Fibroblast of the aortic adventitia (primary cell): ENCODE data around the gene OR52E6. TPM values are rescaled to one million over a fixed set of nuclear protein-coding genes. Genes with fewer than 3 reads are reported as not detected.

Source experiments
- DNase-seq: peaks from one replicate; pipeline ENCODE4 v3.0.0-alpha.2; 2010; ENCODE audit warnings: low read depth
- H3K4me3 ChIP-seq: 2 replicates; pipeline ENCODE4 v1.5.1; 2011; ENCODE audit warnings: low read depth, mild to moderate bottlenecking, control low read depth, low read length, moderate library complexity
- total RNA-seq: library from RNA; depleted of rRNA; stranded (reverse); fragments of >200 nt; gene quantifications from 2 replicates; pipeline ENCODE4 v1.2.3, GENCODE V29; 2012; ENCODE audit warnings: low replicate concordance
- TF ChIP-seq, protein P1 (sequence below): IDR thresholded peaks from 2 replicates; pipeline ENCODE4 v1.5.1; 2011; ENCODE audit warnings: mild to moderate bottlenecking, low read length, control low read depth, inconsistent platforms; ENCODE audit not compliant: insufficient read depth

OR52E6 gene
- total RNA-seq, 1 donor: not detected

DNA sequence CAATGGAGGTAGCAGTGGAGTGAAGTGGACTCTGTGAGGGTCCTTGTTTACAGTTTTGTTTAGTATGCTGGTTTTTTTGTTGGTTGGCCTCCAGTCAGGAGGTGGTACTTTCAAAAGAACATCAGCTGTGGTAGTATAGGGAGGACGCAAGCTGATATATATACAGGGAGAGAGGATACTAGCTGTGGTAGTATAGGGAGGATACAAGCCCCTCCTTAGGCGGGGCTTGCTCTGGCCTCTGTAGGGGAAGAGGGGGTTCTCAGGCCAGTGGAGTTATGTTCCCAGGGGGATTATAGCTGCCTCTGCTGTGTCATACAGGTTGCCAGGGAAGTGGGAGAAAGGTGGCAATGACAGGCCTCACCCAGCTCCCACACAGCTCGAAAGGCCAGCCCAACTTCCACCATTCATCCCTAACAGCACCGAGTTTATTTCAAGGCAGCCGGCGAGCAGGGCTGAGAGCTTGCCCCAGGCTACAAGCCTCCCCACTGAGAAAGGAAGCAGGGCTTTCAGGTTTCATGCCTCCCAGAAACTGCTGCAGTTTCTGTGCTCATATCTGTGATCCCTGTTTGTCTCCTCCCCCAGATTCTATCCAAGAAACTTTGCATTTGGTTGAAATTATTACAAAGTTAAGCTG lies 10.4 kb downstream of the OR52E6 start:
- TF ChIP-seq, protein P1, sequence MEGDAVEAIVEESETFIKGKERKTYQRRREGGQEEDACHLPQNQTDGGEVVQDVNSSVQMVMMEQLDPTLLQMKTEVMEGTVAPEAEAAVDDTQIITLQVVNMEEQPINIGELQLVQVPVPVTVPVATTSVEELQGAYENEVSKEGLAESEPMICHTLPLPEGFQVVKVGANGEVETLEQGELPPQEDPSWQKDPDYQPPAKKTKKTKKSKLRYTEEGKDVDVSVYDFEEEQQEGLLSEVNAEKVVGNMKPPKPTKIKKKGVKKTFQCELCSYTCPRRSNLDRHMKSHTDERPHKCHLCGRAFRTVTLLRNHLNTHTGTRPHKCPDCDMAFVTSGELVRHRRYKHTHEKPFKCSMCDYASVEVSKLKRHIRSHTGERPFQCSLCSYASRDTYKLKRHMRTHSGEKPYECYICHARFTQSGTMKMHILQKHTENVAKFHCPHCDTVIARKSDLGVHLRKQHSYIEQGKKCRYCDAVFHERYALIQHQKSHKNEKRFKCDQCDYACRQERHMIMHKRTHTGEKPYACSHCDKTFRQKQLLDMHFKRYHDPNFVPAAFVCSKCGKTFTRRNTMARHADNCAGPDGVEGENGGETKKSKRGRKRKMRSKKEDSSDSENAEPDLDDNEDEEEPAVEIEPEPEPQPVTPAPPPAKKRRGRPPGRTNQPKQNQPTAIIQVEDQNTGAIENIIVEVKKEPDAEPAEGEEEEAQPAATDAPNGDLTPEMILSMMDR: no peak
- no peak for DNase-seq
- no peak overlapping the region for H3K4me3 ChIP-seq

DNA sequence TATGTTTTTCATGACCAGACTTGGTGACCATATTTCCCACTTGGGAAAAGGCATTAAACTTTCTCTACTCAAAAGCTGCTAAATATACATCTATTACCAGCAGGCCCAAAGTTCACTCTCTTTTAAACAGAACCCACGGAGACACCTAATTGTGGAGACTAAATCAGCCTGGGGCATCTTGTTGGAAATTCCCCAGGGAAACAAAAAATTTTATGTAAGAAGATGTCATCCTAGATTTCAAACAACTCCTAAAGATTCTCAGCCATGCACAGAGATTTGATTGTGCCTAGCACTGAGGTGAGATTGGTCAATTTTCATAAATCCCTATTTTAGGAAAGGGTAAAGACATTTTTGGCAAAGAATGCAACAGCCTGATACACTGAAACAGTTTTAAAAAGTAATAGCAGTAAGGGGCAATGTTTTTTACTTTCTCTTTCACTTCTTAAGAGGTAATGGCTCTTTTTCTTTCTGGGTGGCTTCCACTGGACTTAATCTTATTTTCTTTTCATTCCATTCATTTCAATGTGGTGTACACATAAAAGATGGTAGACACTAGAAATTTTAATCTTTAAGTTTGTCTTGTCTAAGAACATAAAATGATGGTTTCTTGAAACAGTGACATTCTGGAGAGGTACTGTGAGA lies 23.3 kb downstream of the OR52E6 start:
- DNase-seq: no peak

DNA sequence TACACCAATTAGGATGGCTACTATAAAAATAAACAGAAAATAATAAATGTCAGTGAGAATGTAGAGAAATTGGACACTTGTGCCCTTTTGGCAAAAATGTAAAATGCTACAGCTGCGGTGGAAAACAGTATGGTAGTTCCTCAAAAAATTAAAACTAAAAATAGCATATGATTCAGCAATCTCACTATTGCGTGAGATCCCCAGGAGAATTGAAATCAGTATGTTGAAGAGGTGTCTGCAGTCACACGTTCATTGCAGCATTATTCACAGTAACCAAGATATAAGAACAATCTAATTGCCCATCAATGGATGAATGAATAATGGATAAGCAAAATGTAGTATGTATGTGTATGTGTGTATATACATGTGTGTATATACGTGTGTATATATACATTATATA lies 26.2 kb downstream of the OR52E6 start:
- DNase-seq: no peak
- no peak overlapping the region for H3K4me3 ChIP-seq
- TF ChIP-seq, protein P1: no peak

More for the DNA sequence above, 23.3 kb downstream of the OR52E6 start:
- TF ChIP-seq, protein P1: no peak
- H3K4me3 ChIP-seq: peak overlapping the region; percentile 6

DNA sequence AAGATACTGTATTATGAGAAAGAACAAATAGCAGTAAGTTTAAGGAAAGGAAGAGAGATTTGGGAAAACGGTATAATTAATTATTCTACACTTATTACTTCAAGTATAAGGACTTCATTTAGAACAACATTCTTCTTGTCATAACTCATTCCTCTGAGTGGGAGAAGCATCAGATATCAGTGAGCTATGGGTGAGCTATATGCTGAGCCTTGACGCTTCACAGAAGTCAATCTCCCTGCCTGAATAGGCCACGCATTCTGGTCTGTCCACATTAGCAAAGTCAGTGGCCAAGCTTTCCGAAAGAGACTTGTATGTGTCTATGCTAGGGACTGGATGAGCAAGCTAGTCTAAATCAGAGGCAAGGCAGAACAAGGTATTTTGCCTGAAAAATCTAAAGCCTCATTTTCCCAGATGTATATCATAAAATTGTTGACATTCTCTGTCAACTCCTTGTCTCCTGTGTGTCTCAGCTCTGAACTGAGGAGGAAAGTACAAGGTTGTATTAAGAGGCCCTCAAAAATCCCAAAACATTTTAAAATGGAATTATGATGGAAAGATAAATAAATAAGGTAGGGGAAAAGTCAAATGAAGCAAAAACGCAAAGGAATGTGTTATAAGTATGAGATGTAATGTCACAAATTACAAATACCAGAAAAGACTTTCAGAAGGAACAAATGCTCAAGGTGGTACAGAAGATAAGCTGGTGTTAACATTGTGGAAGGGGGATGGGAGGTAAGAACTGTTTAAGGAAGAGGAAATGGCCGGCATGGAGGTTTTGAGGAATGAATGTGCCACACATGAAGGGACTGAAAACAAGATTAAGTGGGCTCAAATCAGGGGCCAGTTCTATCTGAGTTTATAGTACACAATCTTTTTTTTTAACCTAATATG lies 31.5 kb downstream of the OR52E6 start:
- no peak overlapping the region for H3K4me3 ChIP-seq
- TF ChIP-seq, protein P1: no peak

DNA sequence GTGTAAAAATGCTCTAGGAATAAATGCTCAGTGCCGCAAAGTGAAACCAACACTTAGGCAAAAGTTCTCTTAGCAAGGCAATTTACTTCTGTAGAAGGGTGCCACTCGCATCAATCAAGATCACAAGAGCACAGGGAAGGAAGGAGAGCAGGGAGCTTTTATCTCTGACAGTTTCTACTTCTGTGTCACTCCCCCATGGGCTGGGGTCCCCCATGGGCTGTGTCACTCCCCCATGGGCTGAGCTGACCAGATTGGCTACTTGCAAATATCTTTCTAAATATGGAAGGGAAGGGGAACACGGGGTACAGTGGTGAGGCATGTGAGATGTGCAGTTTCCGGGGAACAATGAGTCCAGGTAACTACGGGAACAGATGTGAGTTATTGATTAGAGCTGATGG lies 32.6 kb downstream of the OR52E6 start:
- DNase-seq: no peak
- TF ChIP-seq, protein P1: no peak
- H3K4me3 ChIP-seq: peak overlapping the region; percentile 76

More for the DNA sequence above, 31.5 kb downstream of the OR52E6 start:
- no peak for DNase-seq

DNA sequence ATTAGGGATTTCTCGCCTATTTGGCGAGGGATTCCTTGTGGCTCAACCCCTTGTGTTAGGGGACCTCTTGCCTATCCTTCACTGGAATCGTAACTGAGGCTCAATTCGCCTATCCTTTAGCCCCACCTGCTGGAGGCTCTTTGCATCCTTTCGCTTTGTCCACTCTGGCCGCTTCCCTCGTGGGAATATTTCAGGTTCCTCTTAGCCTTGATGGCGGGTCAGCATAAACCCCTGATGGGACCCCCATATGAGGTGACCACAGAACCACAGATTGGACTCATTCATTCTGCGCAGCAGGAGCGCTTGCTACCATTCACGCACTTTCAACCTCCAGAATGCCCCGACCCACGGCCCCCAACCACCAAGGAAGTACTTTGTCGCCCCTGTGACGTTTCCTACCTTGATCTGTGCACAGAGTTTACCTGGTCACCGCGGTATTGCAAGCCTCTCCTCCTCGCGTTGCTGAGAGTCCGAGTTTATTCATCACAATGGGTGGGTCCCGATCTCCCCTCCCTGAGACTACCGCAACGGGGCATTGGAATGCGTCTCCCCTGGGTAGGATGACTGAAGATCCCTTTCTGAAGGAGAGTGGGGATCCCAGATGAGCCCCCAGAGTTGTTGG lies 33.1 kb downstream of the OR52E6 start, which contains the start of gene OR52N2:
Gene OR52N2 (plus strand): TSS at position 425 of the 622 bp plus-strand sequence. CDS start 11,412 bp downstream, outside the sequence.
- H3K4me3 ChIP-seq: peak within 1 kb of the TSS; percentile 76
- DNase-seq: peak; percentile 81
- TF ChIP-seq, protein P1: peak; percentile 76
